Measurements from ENCODE around the gene KDR. TPM values are rescaled to one million over a fixed set of nuclear protein-coding genes. Genes with fewer than 3 reads are reported as not detected.
A peak's percentile ranks its signal among the peaks of the same experiment; 100 is the strongest.

Gene KDR
- total RNA-seq, 1 experiment from 2014 or later: 0.22 TPM

- no peak for DNase-seq (ENCODE audit: low spot score)
These were observed 45.8 kb downstream of the KDR start for GRCh38 chr4:55079451-55080173.

GRCh38 chr4:55078987-55079386 lies 46.4 kb downstream of the KDR start:
- peak; percentile 48 for DNase-seq (ENCODE audit: low spot score)

GRCh38 chr4:55077577-55077976 lies 47.8 kb downstream of the KDR start:
- no peak for DNase-seq (ENCODE audit: low spot score)

GRCh38 chr4:55075823-55076716 lies 49.3 kb downstream of the KDR start:
- DNase-seq (ENCODE audit: low spot score): no peak

GRCh38 chr4:55075376-55075775 lies 50.0 kb downstream of the KDR start:
- no peak for DNase-seq (ENCODE audit: low spot score)

- peak; percentile 37 for DNase-seq (ENCODE audit: low spot score)
These were observed 51.0 kb downstream of the KDR start for GRCh38 chr4:55074386-55074785.

- no peak for DNase-seq (ENCODE audit: low spot score)
These were observed 53.4 kb downstream of the KDR start for GRCh38 chr4:55071951-55072350.

GRCh38 chr4:55069248-55069647 lies 56.1 kb downstream of the KDR start:
- peak; percentile 12 for DNase-seq (ENCODE audit: low spot score)

- DNase-seq (ENCODE audit: low spot score): no peak
These were observed 56.9 kb downstream of the KDR start for GRCh38 chr4:55068522-55068921.

- no peak for DNase-seq (ENCODE audit: low spot score)
These were observed 59.4 kb downstream of the KDR start for GRCh38 chr4:55066018-55066417.

GRCh38 chr4:55055529-55055928 lies 69.9 kb downstream of the KDR start:
- DNase-seq (ENCODE audit: low spot score): no peak

- DNase-seq (ENCODE audit: low spot score): no peak
These were observed 73.9 kb downstream of the KDR start for GRCh38 chr4:55051532-55051931.

GRCh38 chr4:55050418-55050950 lies 74.9 kb downstream of the KDR start:
- DNase-seq (ENCODE audit: low spot score): no peak

- DNase-seq (ENCODE audit: low spot score): no peak
These were observed 87.1 kb downstream of the KDR start for GRCh38 chr4:55038176-55038890.

GRCh38 chr4:55037728-55038127 lies 87.7 kb downstream of the KDR start:
- no peak for DNase-seq (ENCODE audit: low spot score)

GRCh38 chr4:55036405-55036804 lies 89.0 kb downstream of the KDR start:
- DNase-seq (ENCODE audit: low spot score): no peak

- no peak for DNase-seq (ENCODE audit: low spot score)
These were observed 89.5 kb downstream of the KDR start for GRCh38 chr4:55035892-55036291.

- no peak for DNase-seq (ENCODE audit: low spot score)
These were observed 92.1 kb downstream of the KDR start for GRCh38 chr4:55033296-55033695.

GRCh38 chr4:55032788-55033187 lies 92.6 kb downstream of the KDR start:
- no peak for DNase-seq (ENCODE audit: low spot score)

GRCh38 chr4:55032179-55032578 lies 93.2 kb downstream of the KDR start:
- no peak for DNase-seq (ENCODE audit: low spot score)

GRCh38 chr4:55031158-55031557 lies 94.2 kb downstream of the KDR start:
- no peak for DNase-seq (ENCODE audit: low spot score)

GRCh38 chr4:55030589-55030988 lies 94.8 kb downstream of the KDR start:
- DNase-seq (ENCODE audit: low spot score): no peak

Data from A172 (cell line).